Muscle layer of duodenum (tissue), 2 donors: ENCODE measurements around the gene TMEM59L.
A peak's percentile ranks its signal among the peaks of the same experiment; 100 is the strongest.

Experiments used
- H3K27ac ChIP-seq: one replicate; pipeline ENCODE4 v1.7.0; 2013; ENCODE audit warnings: mild to moderate bottlenecking, low read length
- H3K27me3 ChIP-seq: one replicate; pipeline ENCODE4 v1.7.0; 2013; ENCODE audit warnings: low read depth, mild to moderate bottlenecking, control low read depth, low read length
- H3K36me3 ChIP-seq, 2 donors: one replicate each; pipeline ENCODE4 v1.7.0; 2013; ENCODE audit warnings: low read length in 2 of 2, control low read depth in 1 of 2, mild to moderate bottlenecking in 1 of 2; ENCODE audit not compliant: insufficient read depth in 2 of 2, control insufficient read depth in 1 of 2
- H3K4me1 ChIP-seq, 2 donors: one replicate each; pipeline ENCODE4 v1.7.0; 2013; ENCODE audit warnings: low read length in 2 of 2, mild to moderate bottlenecking in 2 of 2, control low read depth in 1 of 2, moderate library complexity in 1 of 2; ENCODE audit not compliant: insufficient read depth in 2 of 2, control insufficient read depth in 1 of 2
- H3K4me3 ChIP-seq, 2 donors: one replicate each; pipeline ENCODE4 v1.7.0; 2013; ENCODE audit warnings: low read length in 2 of 2, low read depth in 1 of 2, mild to moderate bottlenecking in 1 of 2
- H3K9me3 ChIP-seq, 2 donors: one replicate each; pipeline ENCODE4 v1.7.0; 2013; ENCODE audit warnings: low read length in 2 of 2, control low read depth in 1 of 2, mild to moderate bottlenecking in 1 of 2; ENCODE audit not compliant: control insufficient read depth in 1 of 2
- donor health status: healthy.

Gene TMEM59L

DNA sequence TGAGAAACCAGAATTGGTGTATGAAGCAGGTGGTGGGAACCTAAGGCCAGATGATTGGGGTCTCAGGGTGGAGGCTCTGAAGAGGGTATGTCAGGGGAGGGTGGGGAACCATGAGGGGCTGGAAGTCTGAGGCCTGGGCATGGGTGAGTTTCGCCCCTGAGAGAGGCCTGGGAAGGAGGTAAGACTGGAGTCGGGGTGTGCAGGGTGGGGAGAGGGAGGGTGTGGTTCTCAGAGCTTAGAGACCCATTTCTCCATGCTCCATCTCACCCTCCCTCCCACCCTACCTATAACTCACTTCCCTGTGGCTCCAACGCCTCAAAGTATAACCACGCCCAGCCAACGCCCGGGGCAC lies 23.1 kb downstream of the TMEM59L start:
- no peaks in the 10 kb centered on the region for H3K9me3 ChIP-seq
- no peaks in the 10 kb centered on the region for H3K36me3 ChIP-seq
- H3K4me3 ChIP-seq, result peak overlapping the region in 1 of 2 donors; percentile 88
- H3K27ac ChIP-seq, result no peak overlapping the region
- H3K4me1 ChIP-seq, result peaks cover 6 to 17% of the 10 kb centered on the region in 2 donors
- no peaks in the 10 kb centered on the region for H3K27me3 ChIP-seq

- peak overlapping the region; percentile 42 to 88 for H3K4me3 ChIP-seq
- H3K4me1 ChIP-seq, result peaks cover 6 to 17% of the 10 kb centered on the region in 2 donors
- H3K36me3 ChIP-seq, result no peaks in the 10 kb centered on the region
- no peak overlapping the region for H3K27ac ChIP-seq
- H3K9me3 ChIP-seq, result no peaks in the 10 kb centered on the region
- no peaks in the 10 kb centered on the region for H3K27me3 ChIP-seq
These were observed 23.7 kb downstream of the TMEM59L start for GRCh38 chr19:18636183-18636968.

- H3K4me3 ChIP-seq, result peak within 1 kb of the TSS; percentile 68 to 88
- H3K27me3 ChIP-seq, result no peaks in the 10 kb centered on the region
- no peaks in the 10 kb centered on the region for H3K36me3 ChIP-seq
- H3K27ac ChIP-seq, result peak within 1 kb of the TSS; percentile 60
- peaks cover 6 to 17% of the 10 kb centered on the region in 2 donors for H3K4me1 ChIP-seq
- no peaks in the 10 kb centered on the region for H3K9me3 ChIP-seq
These were observed 24.4 kb downstream of the TMEM59L start, which contains the start of gene KLHL26 for GRCh38 chr19:18636969-18637629. TSS of gene KLHL26 (plus strand) at chr19:18637028. CDS start at chr19:18637055, 27 bp downstream.

- Histone ChIP-seq H3K4me1 (peaks cover 6 to 17% of the 10 kb centered on the region in 2 donors), H3K36me3 (no peaks in the 10 kb centered on the region), H3K9me3 (no peaks in the 10 kb centered on the region), H3K27me3 (no peaks in the 10 kb centered on the region), H3K4me3 (peak overlapping the region; percentile 68 to 88), H3K27ac (peak overlapping the region; percentile 60)
These were observed 25.3 kb downstream of the TMEM59L start for GRCh38 chr19:18637673-18638630.

- H3K4me1 ChIP-seq, result peaks cover 6 to 22% of the 10 kb centered on the region in 2 donors
- no peaks in the 10 kb centered on the region for H3K36me3 ChIP-seq
- H3K27ac ChIP-seq, result no peak overlapping the region
- no peak overlapping the region for H3K4me3 ChIP-seq
- no peaks in the 10 kb centered on the region for H3K27me3 ChIP-seq
- H3K9me3 ChIP-seq, result no peaks in the 10 kb centered on the region
These were observed 27.1 kb downstream of the TMEM59L start for GRCh38 chr19:18639706-18640243.

DNA sequence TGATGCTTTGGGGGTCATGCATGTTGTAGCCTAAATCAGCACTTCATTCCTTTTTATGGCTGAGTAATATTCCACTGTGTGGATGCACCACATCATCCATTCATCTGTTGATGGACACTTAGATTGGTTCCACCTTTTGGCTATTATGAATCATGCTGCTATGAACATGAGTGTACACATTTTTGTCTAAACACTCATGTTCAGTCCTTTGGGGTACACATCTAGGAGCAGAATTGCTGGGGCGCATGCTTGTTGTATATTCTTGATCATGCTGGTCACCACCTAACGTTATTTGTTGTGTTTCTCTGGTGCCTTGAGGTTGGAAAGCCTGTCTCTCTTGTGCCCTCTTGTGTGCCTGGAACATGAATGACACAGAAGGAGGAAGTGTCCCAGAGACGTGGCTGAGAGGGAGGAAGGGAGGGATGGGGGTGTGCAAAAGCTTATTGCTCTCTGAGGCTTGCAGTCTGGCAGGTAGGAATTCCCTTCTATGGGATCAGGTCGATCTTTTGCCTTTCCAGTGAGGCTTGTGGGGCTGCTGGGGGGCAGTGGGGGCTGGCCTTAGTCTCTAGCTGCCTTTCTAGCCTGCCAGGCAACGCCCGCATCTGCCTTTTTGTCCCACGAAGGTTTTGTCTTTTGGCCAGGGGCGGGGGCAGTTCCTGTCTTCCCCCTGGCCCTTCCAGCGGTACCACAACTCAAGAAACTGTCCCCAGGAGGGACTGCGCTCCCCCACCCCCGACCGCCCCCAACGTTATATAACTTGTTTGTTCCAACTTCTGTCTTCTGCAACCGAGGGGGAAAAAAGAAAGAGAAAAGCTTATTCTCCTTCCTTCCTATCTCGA lies 31.7 kb downstream of the TMEM59L start:
- no peaks in the 10 kb centered on the region for H3K36me3 ChIP-seq
- H3K27ac ChIP-seq, result no peak overlapping the region
- H3K4me3 ChIP-seq, result peak overlapping the region in 1 of 2 donors; percentile 16
- no peaks in the 10 kb centered on the region for H3K27me3 ChIP-seq
- no peaks in the 10 kb centered on the region for H3K9me3 ChIP-seq
- H3K4me1 ChIP-seq, result peaks cover 0 to 15% of the 10 kb centered on the region in 2 donors

GRCh38 chr19:18645035-18645511 lies 32.4 kb downstream of the TMEM59L start:
- H3K4me3 ChIP-seq, result peak overlapping the region in 1 of 2 donors; percentile 16
- H3K9me3 ChIP-seq, result no peaks in the 10 kb centered on the region
- no peaks in the 10 kb centered on the region for H3K36me3 ChIP-seq
- H3K27ac ChIP-seq, result no peak overlapping the region
- peaks cover under 1 to 21% of the 10 kb centered on the region in 2 donors for H3K4me1 ChIP-seq
- H3K27me3 ChIP-seq, result no peaks in the 10 kb centered on the region

DNA sequence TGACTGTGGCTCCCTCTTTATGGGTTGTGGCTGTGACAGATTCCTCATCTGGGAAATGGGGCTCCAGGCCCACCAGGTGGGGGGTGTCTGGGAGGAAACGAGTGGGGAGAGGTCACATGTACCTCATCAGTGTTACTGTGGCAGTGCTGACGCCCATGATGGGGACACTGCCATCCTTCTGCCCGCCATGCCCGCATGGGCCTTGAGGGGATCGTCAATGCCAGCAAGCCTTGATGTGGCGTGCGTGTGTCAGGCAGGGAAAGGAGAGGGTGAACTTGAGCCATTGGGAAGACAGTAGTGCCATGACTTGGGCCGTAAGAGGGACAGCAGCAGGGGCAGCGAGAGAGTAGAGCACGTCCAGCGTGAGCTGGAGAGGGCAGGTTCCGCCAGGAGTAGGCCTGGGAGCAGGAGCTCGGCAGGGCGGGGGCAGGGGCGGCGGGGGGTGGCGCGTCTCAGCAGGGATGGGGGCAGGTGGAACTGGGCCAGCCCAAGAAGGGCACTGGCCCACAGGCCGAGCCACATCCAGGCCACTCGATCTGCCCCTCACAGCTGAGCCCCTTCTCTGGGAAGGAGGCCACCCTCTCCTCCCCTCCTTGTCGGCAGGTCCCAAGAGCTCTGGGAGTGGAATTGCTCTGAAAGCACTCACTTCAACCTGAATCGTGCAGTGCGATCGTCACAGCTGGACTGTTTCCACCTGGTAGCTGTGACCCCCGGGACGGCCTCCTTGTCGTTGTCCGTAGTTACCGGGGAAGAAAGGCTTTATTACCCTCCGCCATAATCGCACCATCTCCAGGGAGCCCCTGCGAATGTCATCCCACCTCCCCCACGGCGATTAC lies 34.1 kb downstream of the TMEM59L start:
- H3K4me3 ChIP-seq, result no peak overlapping the region

DNA sequence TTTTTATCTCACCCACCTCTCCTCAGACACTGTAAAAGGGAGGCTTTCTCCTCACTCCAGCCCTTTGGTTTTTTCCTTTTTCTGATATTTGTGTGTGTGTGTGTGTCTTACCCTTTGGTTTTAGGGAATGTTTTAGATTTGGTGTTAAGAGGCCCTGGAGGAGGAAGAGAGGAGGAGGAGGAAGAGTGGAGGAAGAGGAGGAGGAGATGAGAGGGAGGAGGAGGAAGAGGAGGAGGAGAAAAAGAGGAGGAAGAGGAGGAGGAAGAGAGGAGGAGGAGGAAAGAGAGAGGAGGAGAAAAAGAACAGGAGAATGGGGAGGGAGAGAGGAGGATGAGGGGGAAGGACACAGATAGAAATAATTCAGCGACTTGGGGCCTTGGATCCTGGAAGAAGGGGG lies 34.7 kb downstream of the TMEM59L start:
- Histone ChIP-seq H3K4me3 (no peak overlapping the region), H3K27ac (no peak overlapping the region), H3K36me3 (no peaks in the 10 kb centered on the region), H3K9me3 (no peaks in the 10 kb centered on the region), H3K27me3 (no peaks in the 10 kb centered on the region), H3K4me1 (peaks cover 8 to 39% of the 10 kb centered on the region in 2 donors)

More for the DNA sequence above, 34.1 kb downstream of the TMEM59L start:
- Histone ChIP-seq H3K27ac (no peak overlapping the region), H3K9me3 (no peaks in the 10 kb centered on the region), H3K27me3 (no peaks in the 10 kb centered on the region), H3K36me3 (no peaks in the 10 kb centered on the region), H3K4me1 (peaks cover 8 to 38% of the 10 kb centered on the region in 2 donors)
